Activated B cell treated with CpG ODN at 0.5 μM for 24 hours (primary cell): ENCODE data around the gene ATP8B1. TPM values are rescaled to one million over a fixed set of nuclear protein-coding genes. Genes with fewer than 3 reads are reported as not detected.

Source experiments
- ATAC-seq: fragments of 200-7000 bp; cut with Tn5 transposase; one replicate; pipeline ENCODE4 v1.10.0; 2021; ENCODE audit warnings: low read depth, mild to moderate bottlenecking, moderate library complexity
- CTCF ChIA-PET: fragments of 350-600 bp; sonication (Branson Sonifier 250); formaldehyde crosslinking; loops from one replicate; lab custom pipeline; 2021; ENCODE audit warnings: antibody characterized with exemption; lab: Charles Lee
- POLR2A ChIA-PET: fragments of 350-600 bp; sonication (Branson Sonifier 250); formaldehyde crosslinking; loops from one replicate; lab custom pipeline; 2021; ENCODE audit warnings: antibody characterized with exemption; lab: Charles Lee
- DNase-seq: peaks from one replicate; pipeline ENCODE4 v3.0.0; 2022
- H3K27ac Mint-ChIP-seq: one replicate; pipeline ENCODE4 v1.8.0; 2020; ENCODE audit warnings: mixed read lengths
- H3K27me3 Mint-ChIP-seq: one replicate; pipeline ENCODE4 v1.8.0; 2021; ENCODE audit warnings: mixed read lengths
- H3K36me3 Mint-ChIP-seq: one replicate; pipeline ENCODE4 v1.8.0; 2021; ENCODE audit warnings: low read depth, mixed read lengths
- H3K4me1 Mint-ChIP-seq: one replicate; pipeline ENCODE4 v1.8.0; 2021; ENCODE audit warnings: mixed read lengths
- H3K4me3 Mint-ChIP-seq: one replicate; pipeline ENCODE4 v1.8.0; 2020; ENCODE audit warnings: mild to moderate bottlenecking, mixed read lengths
- H3K9me3 Mint-ChIP-seq: one replicate; pipeline ENCODE4 v1.8.0; 2020; ENCODE audit warnings: mixed read lengths
- intact Hi-C: fragments of 100-400 bp; cut with micrococcal nuclease; formaldehyde crosslinking; loops from one replicate; pipeline ENCODE4 v1.15.1; 2024
- total RNA-seq: library from RNA; stranded (reverse); gene quantifications from 2 replicates; pipeline ENCODE4 v1.2.3, GENCODE V29; 2022
- TF ChIP-seq, protein P1 (sequence below): fragments of 200-600 bp; IDR thresholded peaks from one replicate; pipeline ENCODE4 v1.8.0; 2022; ENCODE audit warnings: antibody characterized with exemption, mild to moderate bottlenecking

ATP8B1 gene
- total RNA-seq, 1 donor from 2014 or later = 0.69 TPM

DNA sequence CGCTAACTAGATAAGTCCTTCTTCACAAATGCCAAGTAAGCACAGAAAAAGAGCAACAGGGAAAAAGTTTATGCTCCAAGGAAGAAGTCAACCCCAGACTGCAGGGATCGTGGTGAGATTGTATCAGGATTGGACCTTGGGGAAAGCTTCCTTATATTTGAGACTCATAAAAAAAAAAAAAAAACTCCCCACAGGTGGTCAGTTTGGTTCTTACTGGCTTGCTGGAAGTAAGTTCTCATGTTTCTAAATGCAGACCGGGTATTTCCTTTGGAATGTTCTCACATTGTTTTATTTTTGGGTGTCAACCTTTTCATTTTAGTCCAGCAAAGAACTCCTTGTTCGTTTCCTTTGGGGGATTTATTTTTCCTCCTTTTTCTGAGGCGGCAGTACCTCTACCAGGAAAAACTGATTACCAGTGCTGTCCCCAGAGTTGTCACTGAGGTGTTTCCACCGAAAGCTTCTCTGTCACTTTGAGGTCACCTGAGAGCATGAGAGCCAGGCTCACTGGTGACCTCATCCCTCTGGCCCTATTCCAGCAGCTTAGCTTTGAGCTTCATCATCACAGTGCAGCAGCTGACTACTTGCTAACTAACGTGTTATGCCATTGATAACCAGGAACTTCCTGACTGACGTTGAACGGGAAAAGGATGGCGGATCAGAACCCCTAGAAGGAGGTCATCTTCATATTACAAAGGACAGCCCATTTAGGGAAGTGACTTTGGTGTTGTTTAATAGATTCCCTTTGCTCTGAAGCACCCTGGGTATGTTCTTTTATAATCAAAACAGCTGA is 16.8 kb upstream of the ATP8B1 start:
- ATAC-seq = no peak
- no peaks in the 10 kb centered on the region for H3K36me3 Mint-ChIP-seq
- ChIA-PET POLR2A (interaction anchor here (1.0 kb wide), 1 partner anchor 190 kb away, joined by 9 read pairs; no protein-coding TSS in a partner anchor), CTCF (interaction anchor here (1.3 kb wide), 1 partner anchor 302 kb away, joined by 3 read pairs; no protein-coding TSS in a partner anchor)
- no peak overlapping the region for H3K27ac Mint-ChIP-seq
- intact Hi-C loops = no loop called here
- H3K4me1 Mint-ChIP-seq = no peaks in the 10 kb centered on the region
- TF ChIP-seq, protein P1, sequence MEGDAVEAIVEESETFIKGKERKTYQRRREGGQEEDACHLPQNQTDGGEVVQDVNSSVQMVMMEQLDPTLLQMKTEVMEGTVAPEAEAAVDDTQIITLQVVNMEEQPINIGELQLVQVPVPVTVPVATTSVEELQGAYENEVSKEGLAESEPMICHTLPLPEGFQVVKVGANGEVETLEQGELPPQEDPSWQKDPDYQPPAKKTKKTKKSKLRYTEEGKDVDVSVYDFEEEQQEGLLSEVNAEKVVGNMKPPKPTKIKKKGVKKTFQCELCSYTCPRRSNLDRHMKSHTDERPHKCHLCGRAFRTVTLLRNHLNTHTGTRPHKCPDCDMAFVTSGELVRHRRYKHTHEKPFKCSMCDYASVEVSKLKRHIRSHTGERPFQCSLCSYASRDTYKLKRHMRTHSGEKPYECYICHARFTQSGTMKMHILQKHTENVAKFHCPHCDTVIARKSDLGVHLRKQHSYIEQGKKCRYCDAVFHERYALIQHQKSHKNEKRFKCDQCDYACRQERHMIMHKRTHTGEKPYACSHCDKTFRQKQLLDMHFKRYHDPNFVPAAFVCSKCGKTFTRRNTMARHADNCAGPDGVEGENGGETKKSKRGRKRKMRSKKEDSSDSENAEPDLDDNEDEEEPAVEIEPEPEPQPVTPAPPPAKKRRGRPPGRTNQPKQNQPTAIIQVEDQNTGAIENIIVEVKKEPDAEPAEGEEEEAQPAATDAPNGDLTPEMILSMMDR = no peak
- H3K27me3 Mint-ChIP-seq = no peaks in the 10 kb centered on the region
- no peaks in the 10 kb centered on the region for H3K9me3 Mint-ChIP-seq
- no peak overlapping the region for H3K4me3 Mint-ChIP-seq
- DNase-seq = no peak

GRCh38 chr18:57819119-57819518 is 16.0 kb upstream of the ATP8B1 start:
- intact Hi-C loops = no loop called here
- no peaks in the 10 kb centered on the region for H3K4me1 Mint-ChIP-seq
- H3K4me3 Mint-ChIP-seq = no peak overlapping the region
- DNase-seq = no peak
- TF ChIP-seq, protein P1 = no peak
- no peak overlapping the region for H3K27ac Mint-ChIP-seq
- POLR2A ChIA-PET = no interaction called here
- no peaks in the 10 kb centered on the region for H3K9me3 Mint-ChIP-seq
- H3K27me3 Mint-ChIP-seq = no peaks in the 10 kb centered on the region
- peaks cover under 1% of the 10 kb centered on the region for H3K36me3 Mint-ChIP-seq
- no peak for ATAC-seq
- CTCF ChIA-PET = interaction anchor here (1.3 kb wide), 1 partner anchor 303 kb away, joined by 3 read pairs; no protein-coding TSS in a partner anchor

DNA sequence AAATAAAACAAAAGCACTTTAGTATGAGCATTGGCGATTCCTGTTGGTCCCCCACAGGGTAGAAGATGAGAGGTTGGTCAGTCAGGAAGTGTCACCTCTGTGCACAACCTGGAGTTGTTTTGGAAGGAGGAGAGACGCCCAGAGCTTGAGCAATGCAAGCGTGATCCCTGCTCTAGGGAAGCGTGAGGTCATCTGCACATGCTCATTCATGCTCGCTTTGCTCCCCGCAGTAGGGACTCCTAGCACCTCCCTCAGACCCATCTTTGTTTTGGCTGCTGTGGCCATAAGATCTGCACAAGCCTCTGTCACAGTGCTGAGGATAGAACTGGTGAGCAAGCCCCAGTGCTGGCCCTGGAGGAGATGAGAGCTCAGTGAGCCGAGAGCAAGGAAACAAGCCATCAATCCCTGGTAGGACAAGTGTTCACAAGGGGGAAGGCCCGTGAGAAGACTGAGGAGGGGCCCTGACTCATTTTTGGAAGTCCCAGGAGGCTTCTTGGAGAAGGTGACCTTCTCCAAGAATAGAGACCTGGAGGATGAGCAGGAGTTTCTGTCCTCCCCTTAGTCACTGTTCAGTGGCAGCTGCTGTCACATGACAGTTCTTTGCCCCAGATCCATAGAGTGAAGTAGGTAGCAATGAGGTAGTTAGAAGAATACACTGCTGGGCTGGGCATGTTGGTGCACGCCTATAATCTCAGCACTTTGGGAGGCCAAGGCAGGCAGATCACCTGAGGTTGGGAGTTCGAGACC is 13.3 kb upstream of the ATP8B1 start:
- no peak for DNase-seq
- H3K4me1 Mint-ChIP-seq = no peaks in the 10 kb centered on the region
- no peak overlapping the region for H3K27ac Mint-ChIP-seq
- CTCF ChIA-PET = no interaction called here
- TF ChIP-seq, protein P1 = no peak
- H3K9me3 Mint-ChIP-seq = peaks cover 13% of the 10 kb centered on the region
- H3K27me3 Mint-ChIP-seq = no peaks in the 10 kb centered on the region
- peaks cover 13% of the 10 kb centered on the region for H3K36me3 Mint-ChIP-seq
- intact Hi-C loops = no loop called here
- POLR2A ChIA-PET = no interaction called here
- ATAC-seq = no peak
- H3K4me3 Mint-ChIP-seq = no peak overlapping the region

DNA sequence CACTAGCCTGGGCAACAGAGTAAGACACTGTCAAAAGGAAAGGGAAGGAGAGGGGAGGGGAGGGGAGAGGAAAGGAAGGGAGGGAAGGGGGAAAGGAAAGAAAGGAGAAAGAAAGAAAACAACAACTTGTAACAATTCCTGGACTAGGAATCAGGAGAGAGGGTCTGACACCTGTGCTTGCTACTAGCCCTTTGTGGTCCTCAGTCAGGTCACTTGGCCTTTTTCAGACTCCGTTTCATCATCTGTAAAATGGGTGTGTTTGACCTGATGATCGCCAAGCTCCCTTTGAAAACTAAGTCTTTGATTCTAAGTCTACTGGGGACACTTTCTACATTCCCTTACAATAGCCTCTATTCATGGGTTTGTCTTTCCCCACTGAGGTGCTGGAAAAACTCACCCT is 11.4 kb upstream of the ATP8B1 start:
- intact Hi-C loops = no loop called here
- TF ChIP-seq, protein P1 = no peak
- Mint-ChIP-seq H3K27me3 (no peaks in the 10 kb centered on the region), H3K4me3 (no peak overlapping the region), H3K27ac (no peak overlapping the region), H3K9me3 (peaks cover 15% of the 10 kb centered on the region), H3K4me1 (no peaks in the 10 kb centered on the region), H3K36me3 (peaks cover 16% of the 10 kb centered on the region)
- no peak for ATAC-seq
- no peak for DNase-seq
- ChIA-PET CTCF (no interaction called here), POLR2A (no interaction called here)

- H3K27me3 Mint-ChIP-seq = peaks cover 2% of the 10 kb centered on the region
- ChIA-PET CTCF (no interaction called here), POLR2A (no interaction called here)
- no peak overlapping the region for H3K27ac Mint-ChIP-seq
- no peak for DNase-seq
- peaks cover 16% of the 10 kb centered on the region for H3K36me3 Mint-ChIP-seq
- no peak for ATAC-seq
- H3K4me1 Mint-ChIP-seq = no peaks in the 10 kb centered on the region
- TF ChIP-seq, protein P1 = no peak
- no peak overlapping the region for H3K4me3 Mint-ChIP-seq
- H3K9me3 Mint-ChIP-seq = peaks cover 15% of the 10 kb centered on the region
- intact Hi-C loops = no loop called here
Observed at GRCh38 chr18:57813245-57813644, 10.1 kb upstream of the ATP8B1 start.
